Astrocyte (in vitro differentiated cells and primary cell): Measurements from ENCODE around the gene ZFP1. TPM values are rescaled to one million over a fixed set of nuclear protein-coding genes. Genes with fewer than 3 reads are reported as not detected.

Experiments
- DNase-seq: peaks from one replicate; pipeline ENCODE4 v3.0.0-alpha.2; 2010; ENCODE audit warnings: low read depth
- FAIRE-seq: peaks from 2 replicates; lab custom pipeline; 2011; peaks lifted over from hg19 to GRCh38; lab: Jason Lieb, UNC
- H2AFZ ChIP-seq: 2 replicates; pipeline ENCODE4 v1.6.0; 2012; ENCODE audit warnings: low read depth, low read length, inconsistent platforms
- H3K27ac ChIP-seq: 2 replicates; pipeline ENCODE4 v1.5.1; 2011; ENCODE audit warnings: low read depth, low read length, inconsistent platforms
- H3K27me3 ChIP-seq: 2 replicates; pipeline ENCODE4 v1.6.0; 2011; ENCODE audit warnings: low read length, inconsistent platforms; ENCODE audit not compliant: insufficient read depth
- H3K36me3 ChIP-seq: 2 replicates; pipeline ENCODE4 v1.5.1; 2011; ENCODE audit warnings: low read length, inconsistent platforms; ENCODE audit not compliant: insufficient read depth
- H3K4me1 ChIP-seq: 2 replicates; pipeline ENCODE4 v1.5.1; 2011; ENCODE audit warnings: low read length, inconsistent platforms; ENCODE audit not compliant: insufficient read depth
- H3K4me2 ChIP-seq: 2 replicates; pipeline ENCODE4 v1.6.0; 2012; ENCODE audit warnings: low read length, inconsistent platforms
- H3K4me3 ChIP-seq: 2 replicates; pipeline ENCODE4 v1.5.1; 2011; ENCODE audit warnings: low read depth, mild to moderate bottlenecking, low read length, inconsistent platforms; ENCODE audit not compliant: insufficient read depth
- H3K79me2 ChIP-seq: 2 replicates; pipeline ENCODE4 v1.6.0; 2012; ENCODE audit warnings: mild to moderate bottlenecking, low read length, inconsistent platforms; ENCODE audit not compliant: insufficient read depth
- H3K9ac ChIP-seq: 2 replicates; pipeline ENCODE4 v1.6.0; 2012; ENCODE audit warnings: mild to moderate bottlenecking, low read length, inconsistent platforms
- H3K9me3 ChIP-seq: 2 replicates; pipeline ENCODE4 v1.5.1; 2012; ENCODE audit warnings: low read depth, mild to moderate bottlenecking, low read length, inconsistent platforms; ENCODE audit not compliant: insufficient read depth
- H4K20me1 ChIP-seq: 2 replicates; pipeline ENCODE4 v1.6.0; 2012; ENCODE audit warnings: low read length, inconsistent platforms; ENCODE audit not compliant: insufficient read depth
- H3K27ac Mint-ChIP-seq: one replicate; pipeline ENCODE4 v1.8.0; 2021; ENCODE audit warnings: mild to moderate bottlenecking, mixed read lengths; ENCODE audit not compliant: unreplicated experiment
- H3K27me3 Mint-ChIP-seq: one replicate; pipeline ENCODE4 v1.8.0; 2021; ENCODE audit warnings: low read depth, mixed read lengths; ENCODE audit not compliant: unreplicated experiment
- H3K36me3 Mint-ChIP-seq: one replicate; pipeline ENCODE4 v1.8.0; 2021; ENCODE audit warnings: low read depth, mixed read lengths; ENCODE audit not compliant: unreplicated experiment
- H3K4me1 Mint-ChIP-seq: one replicate; pipeline ENCODE4 v1.8.0; 2021; ENCODE audit warnings: low read depth, mixed read lengths; ENCODE audit not compliant: unreplicated experiment
- H3K4me3 Mint-ChIP-seq: one replicate; pipeline ENCODE4 v1.8.0; 2021; ENCODE audit warnings: mild to moderate bottlenecking, moderate library complexity, mixed read lengths; ENCODE audit not compliant: unreplicated experiment
- H3K9me3 Mint-ChIP-seq: one replicate; pipeline ENCODE4 v1.8.0; 2021; ENCODE audit warnings: mild to moderate bottlenecking, mixed read lengths; ENCODE audit not compliant: unreplicated experiment
- EZH2 ChIP-seq: IDR thresholded peaks from 2 replicates; pipeline ENCODE4 v1.6.1; 2012; ENCODE audit warnings: mild to moderate bottlenecking, low read length, inconsistent platforms; ENCODE audit not compliant: insufficient read depth
- total RNA-seq: library from RNA; stranded (reverse); gene quantifications from 2 replicates; pipeline ENCODE4 v1.2.1, GENCODE V29; 2021
- TF ChIP-seq, protein P1 (sequence below): IDR thresholded peaks from 2 replicates; pipeline ENCODE4 v1.5.1; 2011; ENCODE audit warnings: low read depth, mild to moderate bottlenecking, inconsistent platforms, low read length, moderate library complexity; ENCODE audit not compliant: insufficient read depth

Gene ZFP1
- total RNA-seq, 1 donor from 2014 or later: 8.2 TPM

- H3K4me3 Mint-ChIP-seq: no peak overlapping the region
- H3K27me3 ChIP-seq: no peaks in the 10 kb centered on the region
These were observed 49.3 kb downstream of the ZFP1 start for GRCh38 chr16:75197522-75198134.

DNA sequence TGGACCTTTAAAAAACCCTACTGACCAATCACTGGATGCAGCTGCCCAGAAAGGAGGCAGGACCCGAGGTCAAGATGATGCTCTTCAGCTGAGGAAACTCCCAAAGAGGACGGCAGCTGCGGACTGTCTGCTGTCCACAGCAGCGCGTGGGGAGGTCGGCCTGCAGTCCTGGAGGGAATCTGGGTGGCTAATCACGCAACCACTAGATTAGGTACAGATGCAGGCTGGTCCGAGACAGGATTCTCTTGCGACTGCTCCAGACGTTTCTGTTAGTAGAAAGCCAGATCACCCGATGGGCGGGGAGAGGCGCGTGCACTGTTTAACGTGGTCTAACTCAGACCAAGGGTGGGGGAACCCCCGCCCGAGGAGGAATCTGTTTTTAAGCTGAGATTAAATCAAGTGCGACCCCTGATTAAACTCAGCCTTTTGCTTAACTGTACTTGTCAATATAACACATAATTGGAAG is 49.8 kb downstream of the ZFP1 start:
- Mint-ChIP-seq H3K9me3 (peaks cover 18% of the 10 kb centered on the region), H3K27me3 (peaks cover 11% of the 10 kb centered on the region), H3K36me3 (no peaks in the 10 kb centered on the region), H3K4me3 (no peak overlapping the region), H3K4me1 (no peaks in the 10 kb centered on the region), H3K27ac (no peak overlapping the region)
- no peaks in the 10 kb centered on the region for H3K4me1 ChIP-seq
- no peak overlapping the region for H3K27ac ChIP-seq
- no peaks in the 10 kb centered on the region for H4K20me1 ChIP-seq
- no peaks in the 10 kb centered on the region for H3K9me3 ChIP-seq
- no peaks in the 10 kb centered on the region for H3K27me3 ChIP-seq
- no peak overlapping the region for H3K4me3 ChIP-seq
- TF ChIP-seq, protein P1, sequence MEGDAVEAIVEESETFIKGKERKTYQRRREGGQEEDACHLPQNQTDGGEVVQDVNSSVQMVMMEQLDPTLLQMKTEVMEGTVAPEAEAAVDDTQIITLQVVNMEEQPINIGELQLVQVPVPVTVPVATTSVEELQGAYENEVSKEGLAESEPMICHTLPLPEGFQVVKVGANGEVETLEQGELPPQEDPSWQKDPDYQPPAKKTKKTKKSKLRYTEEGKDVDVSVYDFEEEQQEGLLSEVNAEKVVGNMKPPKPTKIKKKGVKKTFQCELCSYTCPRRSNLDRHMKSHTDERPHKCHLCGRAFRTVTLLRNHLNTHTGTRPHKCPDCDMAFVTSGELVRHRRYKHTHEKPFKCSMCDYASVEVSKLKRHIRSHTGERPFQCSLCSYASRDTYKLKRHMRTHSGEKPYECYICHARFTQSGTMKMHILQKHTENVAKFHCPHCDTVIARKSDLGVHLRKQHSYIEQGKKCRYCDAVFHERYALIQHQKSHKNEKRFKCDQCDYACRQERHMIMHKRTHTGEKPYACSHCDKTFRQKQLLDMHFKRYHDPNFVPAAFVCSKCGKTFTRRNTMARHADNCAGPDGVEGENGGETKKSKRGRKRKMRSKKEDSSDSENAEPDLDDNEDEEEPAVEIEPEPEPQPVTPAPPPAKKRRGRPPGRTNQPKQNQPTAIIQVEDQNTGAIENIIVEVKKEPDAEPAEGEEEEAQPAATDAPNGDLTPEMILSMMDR: no peak
- TF ChIP-seq EZH2: no peak
- H3K79me2 ChIP-seq: no peaks in the 10 kb centered on the region
- no peak for FAIRE-seq
- no peak overlapping the region for H3K9ac ChIP-seq
- H3K36me3 ChIP-seq: no peaks in the 10 kb centered on the region
- H2AFZ ChIP-seq: peak overlapping the region; percentile 21
- no peak for DNase-seq
- peak overlapping the region; percentile 38 for H3K4me2 ChIP-seq

More at GRCh38 chr16:75197522-75198134, 49.3 kb downstream of the ZFP1 start:
- no peak for TF ChIP-seq EZH2
- TF ChIP-seq, protein P1: no peak
- peaks cover 24% of the 10 kb centered on the region for H3K9me3 Mint-ChIP-seq
- Histone ChIP-seq H3K9me3 (no peaks in the 10 kb centered on the region), H3K36me3 (no peaks in the 10 kb centered on the region), H2AFZ (peak overlapping the region; percentile 21), H3K79me2 (no peaks in the 10 kb centered on the region), H3K27ac (no peak overlapping the region), H4K20me1 (no peaks in the 10 kb centered on the region), H3K4me2 (peak overlapping the region; percentile 38), H3K4me1 (no peaks in the 10 kb centered on the region), H3K9ac (no peak overlapping the region), H3K4me3 (no peak overlapping the region)
- H3K36me3 Mint-ChIP-seq: no peaks in the 10 kb centered on the region
- DNase-seq (no peak), FAIRE-seq (no peak)
- no peak overlapping the region for H3K27ac Mint-ChIP-seq
- peaks cover 15% of the 10 kb centered on the region for H3K27me3 Mint-ChIP-seq
- no peaks in the 10 kb centered on the region for H3K4me1 Mint-ChIP-seq

DNA sequence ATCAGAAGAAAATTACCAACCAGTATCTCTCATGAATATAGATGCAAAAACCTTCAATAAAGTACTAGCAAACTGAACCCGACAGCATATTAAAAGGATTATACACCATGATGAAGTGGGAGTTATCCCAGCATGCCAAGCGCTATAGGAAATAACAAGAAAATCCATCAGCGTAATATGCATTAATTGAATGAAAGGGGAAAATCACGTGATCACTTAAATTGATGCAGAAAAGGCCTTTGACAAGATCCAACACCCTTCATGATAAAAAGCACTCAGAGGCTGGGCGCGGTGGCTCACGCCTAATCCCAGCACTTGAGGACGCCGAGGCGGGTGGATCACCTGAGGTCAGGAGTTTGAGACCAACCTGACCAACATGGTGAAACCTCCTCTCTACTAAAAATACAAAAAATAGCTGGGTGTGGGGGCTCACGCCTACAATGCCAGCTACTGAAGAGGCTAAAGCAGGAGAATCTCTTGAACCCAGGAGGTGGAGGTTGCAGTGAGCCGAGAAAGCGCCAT is 53.8 kb downstream of the ZFP1 start:
- no peaks in the 10 kb centered on the region for H3K9me3 ChIP-seq
- H4K20me1 ChIP-seq: no peaks in the 10 kb centered on the region
- no peak overlapping the region for H3K27ac ChIP-seq
- Mint-ChIP-seq H3K4me1 (no peaks in the 10 kb centered on the region), H3K4me3 (no peak overlapping the region), H3K36me3 (no peaks in the 10 kb centered on the region), H3K9me3 (no peaks in the 10 kb centered on the region), H3K27ac (no peak overlapping the region), H3K27me3 (peaks cover 5% of the 10 kb centered on the region)
- H3K9ac ChIP-seq: no peak overlapping the region
- no peak overlapping the region for H2AFZ ChIP-seq
- DNase-seq (no peak), FAIRE-seq (no peak)
- H3K79me2 ChIP-seq: no peaks in the 10 kb centered on the region
- no peak overlapping the region for H3K4me3 ChIP-seq
- TF ChIP-seq, protein P1: no peak
- H3K4me2 ChIP-seq: no peak overlapping the region
- peaks cover 3% of the 10 kb centered on the region for H3K4me1 ChIP-seq
- H3K27me3 ChIP-seq: no peaks in the 10 kb centered on the region
- H3K36me3 ChIP-seq: no peaks in the 10 kb centered on the region
